ENCODE data around the gene SHC4.

- TF ChIP-seq, protein P1, sequence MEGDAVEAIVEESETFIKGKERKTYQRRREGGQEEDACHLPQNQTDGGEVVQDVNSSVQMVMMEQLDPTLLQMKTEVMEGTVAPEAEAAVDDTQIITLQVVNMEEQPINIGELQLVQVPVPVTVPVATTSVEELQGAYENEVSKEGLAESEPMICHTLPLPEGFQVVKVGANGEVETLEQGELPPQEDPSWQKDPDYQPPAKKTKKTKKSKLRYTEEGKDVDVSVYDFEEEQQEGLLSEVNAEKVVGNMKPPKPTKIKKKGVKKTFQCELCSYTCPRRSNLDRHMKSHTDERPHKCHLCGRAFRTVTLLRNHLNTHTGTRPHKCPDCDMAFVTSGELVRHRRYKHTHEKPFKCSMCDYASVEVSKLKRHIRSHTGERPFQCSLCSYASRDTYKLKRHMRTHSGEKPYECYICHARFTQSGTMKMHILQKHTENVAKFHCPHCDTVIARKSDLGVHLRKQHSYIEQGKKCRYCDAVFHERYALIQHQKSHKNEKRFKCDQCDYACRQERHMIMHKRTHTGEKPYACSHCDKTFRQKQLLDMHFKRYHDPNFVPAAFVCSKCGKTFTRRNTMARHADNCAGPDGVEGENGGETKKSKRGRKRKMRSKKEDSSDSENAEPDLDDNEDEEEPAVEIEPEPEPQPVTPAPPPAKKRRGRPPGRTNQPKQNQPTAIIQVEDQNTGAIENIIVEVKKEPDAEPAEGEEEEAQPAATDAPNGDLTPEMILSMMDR (conservative IDR thresholded peaks at IDR 0.05; ENCODE audit: low read length): no peak
- no peak for TF ChIP-seq EZH2phosphoT487 (IDR thresholded peaks at IDR 0.05; ENCODE audit: borderline replicate concordance, low read depth, low read length)
These were observed 159.8 kb downstream of the SHC4 start for GRCh38 chr15:48803877-48804276.

All from OCI-LY7 (cell line).